ENCODE measurements around the gene F7. TPM values are rescaled to one million over a fixed set of nuclear protein-coding genes. Genes with fewer than 3 reads are reported as not detected.

The F7 gene
- total RNA-seq, 1 experiment from 2014 or later = 52.4 TPM

DNA sequence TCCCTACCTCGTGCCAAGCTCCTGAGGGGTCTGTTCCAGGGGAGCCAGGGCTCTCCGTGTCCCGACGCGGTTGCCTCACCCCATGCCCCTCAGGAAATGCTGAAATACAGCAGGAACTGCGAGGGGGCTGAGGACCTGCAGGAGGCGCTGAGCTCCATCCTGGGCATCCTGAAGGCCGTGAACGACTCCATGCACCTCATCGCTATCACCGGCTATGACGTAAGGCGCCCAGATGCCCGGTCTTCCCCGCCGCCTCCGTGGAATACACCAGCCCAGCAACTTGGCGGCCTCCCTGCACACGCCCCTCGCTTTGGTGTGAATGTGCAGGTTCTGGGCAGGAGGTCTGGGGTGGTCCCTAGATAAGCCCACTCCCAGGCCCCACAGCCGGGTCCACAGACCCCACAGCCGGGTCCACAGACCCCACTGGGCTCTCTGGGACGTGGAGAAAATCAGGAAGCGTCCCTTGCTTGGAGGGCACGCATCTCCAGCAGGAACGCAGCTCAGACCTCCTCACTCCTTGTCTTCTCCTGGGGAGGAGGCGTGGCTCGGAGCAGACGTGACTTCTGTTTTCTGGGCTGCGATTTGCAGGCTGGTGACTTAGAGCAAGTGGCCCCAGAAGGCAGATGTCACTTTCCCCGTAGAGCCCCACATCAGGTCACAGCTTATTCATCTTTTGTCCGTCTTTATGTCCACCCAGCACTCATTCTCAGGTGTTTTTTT, 19.4 kb upstream of the F7 start:
- H3K4me1 ChIP-seq = 0 out of 2 replicates have a peak, but pooled peaks cover 8% of the 10 kb centered on the region
- ChIA-PET CTCF (no interaction called here), POLR2A (interaction anchor here (0.6 kb wide), 2 partner anchors 10 to 204 kb away, joined by 4 to 7 read pairs; no protein-coding TSS in a partner anchor)
- BruUV-seq (replicated peaks) = no TSS peak
- intact Hi-C loops (cut with micrococcal nuclease; ENCODE audit: unreplicated experiment) = loop anchor here (2.0 kb wide), 1 partner anchor 37 kb away; the partner anchor contains the start of gene F10
- no peaks in the 10 kb centered on the region for H3K27me3 ChIP-seq (replicated peaks; ENCODE audit: control insufficient read depth, insufficient read depth, low read length)
- no peak overlapping the region for H3K4me3 ChIP-seq (ENCODE audit: low read depth, low read length)
- no peaks in the 10 kb centered on the region for H3K36me3 ChIP-seq (ENCODE audit: control insufficient read depth, insufficient read depth, low read length)
- Mint-ChIP-seq H3K27me3 (ENCODE audit: insufficient read depth, unreplicated experiment) (no peaks in the 10 kb centered on the region), H3K36me3 (ENCODE audit: insufficient read depth, unreplicated experiment) (no peaks in the 10 kb centered on the region), H3K4me3 (ENCODE audit: unreplicated experiment) (no peak overlapping the region), H3K9me3 (ENCODE audit: unreplicated experiment) (no peaks in the 10 kb centered on the region), H3K4me1 (ENCODE audit: low read depth, unreplicated experiment) (no peaks in the 10 kb centered on the region), H3K27ac (ENCODE audit: unreplicated experiment) (no peak overlapping the region)
- DNase-seq = no peak
- no peaks in the 10 kb centered on the region for H3K9me3 ChIP-seq
- TF ChIP-seq, protein P1, sequence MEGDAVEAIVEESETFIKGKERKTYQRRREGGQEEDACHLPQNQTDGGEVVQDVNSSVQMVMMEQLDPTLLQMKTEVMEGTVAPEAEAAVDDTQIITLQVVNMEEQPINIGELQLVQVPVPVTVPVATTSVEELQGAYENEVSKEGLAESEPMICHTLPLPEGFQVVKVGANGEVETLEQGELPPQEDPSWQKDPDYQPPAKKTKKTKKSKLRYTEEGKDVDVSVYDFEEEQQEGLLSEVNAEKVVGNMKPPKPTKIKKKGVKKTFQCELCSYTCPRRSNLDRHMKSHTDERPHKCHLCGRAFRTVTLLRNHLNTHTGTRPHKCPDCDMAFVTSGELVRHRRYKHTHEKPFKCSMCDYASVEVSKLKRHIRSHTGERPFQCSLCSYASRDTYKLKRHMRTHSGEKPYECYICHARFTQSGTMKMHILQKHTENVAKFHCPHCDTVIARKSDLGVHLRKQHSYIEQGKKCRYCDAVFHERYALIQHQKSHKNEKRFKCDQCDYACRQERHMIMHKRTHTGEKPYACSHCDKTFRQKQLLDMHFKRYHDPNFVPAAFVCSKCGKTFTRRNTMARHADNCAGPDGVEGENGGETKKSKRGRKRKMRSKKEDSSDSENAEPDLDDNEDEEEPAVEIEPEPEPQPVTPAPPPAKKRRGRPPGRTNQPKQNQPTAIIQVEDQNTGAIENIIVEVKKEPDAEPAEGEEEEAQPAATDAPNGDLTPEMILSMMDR (IDR thresholded peaks at IDR 0.05; ENCODE audit: insufficient read depth in 1 of 2, low read depth in 1 of 2, low read length in 1 of 2, severe bottlenecking in 1 of 2, unreplicated experiment in 1 of 2) = peak in 1 of 2 experiments; percentile 7

DNA sequence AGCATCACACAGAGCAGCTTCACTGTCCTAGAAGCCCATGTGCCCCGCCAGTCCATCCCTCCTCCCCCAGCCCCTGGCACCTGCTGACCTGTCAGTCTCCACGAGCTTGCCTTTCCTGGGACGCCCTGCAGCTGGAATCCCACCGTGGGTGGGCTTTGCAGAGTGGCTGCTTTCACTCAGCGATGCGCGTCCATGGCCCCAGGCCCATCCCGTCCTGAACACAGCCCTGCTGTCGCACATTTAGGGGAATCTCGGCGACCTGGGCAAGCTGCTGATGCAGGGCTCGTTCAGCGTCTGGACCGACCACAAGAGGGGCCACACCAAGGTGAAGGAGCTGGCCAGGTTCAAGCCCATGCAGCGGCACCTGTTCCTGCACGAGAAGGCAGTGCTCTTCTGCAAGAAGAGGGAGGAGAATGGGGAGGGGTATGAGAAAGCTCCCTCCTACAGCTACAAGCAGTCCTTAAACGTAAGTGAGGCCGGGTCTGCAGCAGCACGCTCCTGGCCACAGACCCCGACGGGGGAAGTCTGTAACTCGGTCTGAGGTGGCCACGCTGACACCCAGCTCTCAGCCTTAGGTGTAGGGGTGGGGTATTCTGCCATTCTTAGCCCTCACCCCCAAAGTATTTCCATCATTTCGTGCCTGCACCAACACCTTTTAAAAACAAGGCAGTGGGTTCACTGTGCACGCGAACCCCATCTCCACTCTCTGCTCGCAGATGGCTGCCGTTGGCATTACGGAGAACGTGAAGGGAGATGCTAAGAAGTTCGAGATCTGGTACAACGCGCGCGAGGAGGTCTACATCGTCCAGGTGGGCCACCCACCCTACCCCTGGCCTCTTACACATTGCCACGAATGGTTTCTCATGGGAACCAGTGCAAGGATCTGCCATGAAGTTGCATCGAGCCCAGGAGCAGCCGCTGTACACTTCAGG, 18.3 kb upstream of the F7 start:
- Mint-ChIP-seq H3K9me3 (ENCODE audit: unreplicated experiment) (no peaks in the 10 kb centered on the region), H3K36me3 (ENCODE audit: insufficient read depth, unreplicated experiment) (no peaks in the 10 kb centered on the region), H3K27me3 (ENCODE audit: insufficient read depth, unreplicated experiment) (no peaks in the 10 kb centered on the region), H3K27ac (ENCODE audit: unreplicated experiment) (no peak overlapping the region), H3K4me3 (ENCODE audit: unreplicated experiment) (no peak overlapping the region), H3K4me1 (ENCODE audit: low read depth, unreplicated experiment) (no peaks in the 10 kb centered on the region)
- BruUV-seq (replicated peaks) = no TSS peak
- intact Hi-C loops (cut with micrococcal nuclease; ENCODE audit: unreplicated experiment) = loop anchor here (2.0 kb wide), 1 partner anchor 36 kb away; the partner anchor contains the start of gene F10
- Histone ChIP-seq H3K9me3 (no peaks in the 10 kb centered on the region), H3K27me3 (replicated peaks; ENCODE audit: control insufficient read depth, insufficient read depth, low read length) (no peaks in the 10 kb centered on the region), H3K36me3 (ENCODE audit: control insufficient read depth, insufficient read depth, low read length) (no peaks in the 10 kb centered on the region), H3K4me3 (ENCODE audit: low read depth, low read length) (no peak overlapping the region), H3K4me1 (0 out of 2 replicates have a peak, but pooled peaks cover 8% of the 10 kb centered on the region)
- ChIA-PET CTCF (no interaction called here), POLR2A (no interaction called here)
- TF ChIP-seq, protein P1 (IDR thresholded peaks at IDR 0.05; ENCODE audit: insufficient read depth in 1 of 2, low read depth in 1 of 2, low read length in 1 of 2, severe bottlenecking in 1 of 2, unreplicated experiment in 1 of 2) = no peak
- no peak for DNase-seq

GRCh38 chr13:113087923-113088690, 17.5 kb upstream of the F7 start:
- no peak overlapping the region for H3K4me3 ChIP-seq (ENCODE audit: low read depth, low read length)
- Mint-ChIP-seq H3K27ac (ENCODE audit: unreplicated experiment) (no peak overlapping the region), H3K4me3 (ENCODE audit: unreplicated experiment) (no peak overlapping the region), H3K4me1 (ENCODE audit: low read depth, unreplicated experiment) (no peaks in the 10 kb centered on the region), H3K9me3 (ENCODE audit: unreplicated experiment) (no peaks in the 10 kb centered on the region), H3K36me3 (ENCODE audit: insufficient read depth, unreplicated experiment) (no peaks in the 10 kb centered on the region), H3K27me3 (ENCODE audit: insufficient read depth, unreplicated experiment) (no peaks in the 10 kb centered on the region)
- DNase-seq = no peak
- no peaks in the 10 kb centered on the region for H3K36me3 ChIP-seq (ENCODE audit: control insufficient read depth, insufficient read depth, low read length)
- 0 out of 2 replicates have a peak, but pooled peaks cover 8% of the 10 kb centered on the region for H3K4me1 ChIP-seq
- ChIA-PET POLR2A (no interaction called here), CTCF (no interaction called here)
- no TSS peak for BruUV-seq (replicated peaks)
- no peaks in the 10 kb centered on the region for H3K9me3 ChIP-seq
- intact Hi-C loops (cut with micrococcal nuclease; ENCODE audit: unreplicated experiment) = loop anchor here (2.0 kb wide), 1 partner anchor 35 kb away; the partner anchor contains the start of gene F10
- H3K27me3 ChIP-seq (replicated peaks; ENCODE audit: control insufficient read depth, insufficient read depth, low read length) = no peaks in the 10 kb centered on the region
- TF ChIP-seq, protein P1 (IDR thresholded peaks at IDR 0.05; ENCODE audit: insufficient read depth in 1 of 2, low read depth in 1 of 2, low read length in 1 of 2, severe bottlenecking in 1 of 2, unreplicated experiment in 1 of 2) = no peak

Data from Caco-2 (cell line).